SU-DHL-6 (cell line): Measurements from ENCODE around the gene ARHGAP5.

Source experiments
- CTCF ChIP-seq: fragments of 200-600 bp; sonication (generic); IDR thresholded peaks from one replicate; pipeline ENCODE4 v1.5.1; 2017; ENCODE audit warnings: antibody characterized with exemption, mild to moderate bottlenecking, low read length, moderate library complexity; ENCODE audit not compliant: insufficient read depth, poor library complexity, severe bottlenecking
- EZH2phosphoT487 ChIP-seq: fragments of 200-600 bp; sonication (generic), shearing (Covaris generic); conservative IDR thresholded peaks from 2 replicates; pipeline ENCODE4 v1.6.1; 2018; ENCODE audit warnings: mild to moderate bottlenecking, antibody characterized with exemption, low read length, moderate library complexity, mixed read lengths

GRCh38 chr14:32208490-32208889 lies 131.4 kb downstream of the ARHGAP5 start:
- TF ChIP-seq CTCF (no peak), EZH2phosphoT487 (no peak)
